OCI-LY7 (cell line): ENCODE results near the gene PTPRF.

Source experiments
- CTCF ChIP-seq: fragments of 200-600 bp; sonication (generic); conservative IDR thresholded peaks from 2 replicates; pipeline ENCODE4 v1.5.1; 2014; ENCODE audit warnings: mild to moderate bottlenecking, antibody characterized with exemption, low read length, moderate library complexity, mixed read lengths
- EZH2phosphoT487 ChIP-seq: fragments of 200-600 bp; sonication (generic); IDR thresholded peaks from 2 replicates; pipeline ENCODE4 v1.6.1; 2018; ENCODE audit warnings: low read depth, borderline replicate concordance, mild to moderate bottlenecking, mixed run types, antibody characterized with exemption, low read length, moderate library complexity, mixed read lengths

DNA sequence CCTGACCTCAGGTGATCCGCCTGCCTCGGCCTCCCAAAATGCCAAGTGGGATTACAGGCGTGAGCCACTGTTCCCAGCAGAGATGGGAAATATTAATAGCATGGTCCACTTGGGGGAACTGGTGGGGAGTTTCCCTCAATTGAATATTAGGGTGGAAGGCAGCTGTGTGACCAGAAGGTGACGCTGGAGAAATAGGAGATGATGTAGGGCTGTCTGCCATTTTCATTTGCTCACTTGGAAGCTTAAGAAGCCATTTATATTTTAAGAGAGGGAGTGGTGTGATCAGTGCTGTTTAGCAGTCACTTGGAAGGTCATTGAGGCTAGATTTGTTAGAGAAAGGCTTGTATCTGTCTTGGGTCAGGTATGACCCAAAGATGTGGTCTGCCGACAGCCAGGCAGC is 139.2 kb downstream of the PTPRF start:
- no peak for TF ChIP-seq CTCF
- TF ChIP-seq EZH2phosphoT487, result no peak
